NB4 (cell line): ENCODE data around the gene ELFN2.
A peak's percentile ranks its signal among the peaks of the same experiment; 100 is the strongest.

ENCODE experiments used
- DNase-seq: peaks from one replicate; pipeline ENCODE4 v3.0.0; 2010; ENCODE audit warnings: low read depth
- H3K4me3 ChIP-seq: one replicate; pipeline ENCODE4 v1.5.1; 2011; ENCODE audit warnings: mild to moderate bottlenecking, low read depth, low read length, moderate library complexity
- MAX ChIP-seq: IDR thresholded peaks from 2 replicates; pipeline ENCODE4 v1.6.1; 2011; ENCODE audit warnings: low read depth, low read length
- MYC ChIP-seq: IDR thresholded peaks from 2 replicates; pipeline ENCODE4 v1.6.1; 2011; ENCODE audit warnings: low read depth, low read length
- POLR2A ChIP-seq: IDR thresholded peaks from 2 replicates; pipeline ENCODE4 v1.6.1; 2011; ENCODE audit warnings: mild to moderate bottlenecking; ENCODE audit not compliant: insufficient read length; ENCODE audit errors: extremely low read depth
- TF ChIP-seq, protein P1 (sequence below): IDR thresholded peaks from one replicate; pipeline ENCODE4 v1.5.1; 2012; ENCODE audit warnings: low read depth, low read length

The ELFN2 gene

GRCh38 chr22:37455896-37456295 lies 28.6 kb upstream of the ELFN2 start:
- TF ChIP-seq, protein P1, sequence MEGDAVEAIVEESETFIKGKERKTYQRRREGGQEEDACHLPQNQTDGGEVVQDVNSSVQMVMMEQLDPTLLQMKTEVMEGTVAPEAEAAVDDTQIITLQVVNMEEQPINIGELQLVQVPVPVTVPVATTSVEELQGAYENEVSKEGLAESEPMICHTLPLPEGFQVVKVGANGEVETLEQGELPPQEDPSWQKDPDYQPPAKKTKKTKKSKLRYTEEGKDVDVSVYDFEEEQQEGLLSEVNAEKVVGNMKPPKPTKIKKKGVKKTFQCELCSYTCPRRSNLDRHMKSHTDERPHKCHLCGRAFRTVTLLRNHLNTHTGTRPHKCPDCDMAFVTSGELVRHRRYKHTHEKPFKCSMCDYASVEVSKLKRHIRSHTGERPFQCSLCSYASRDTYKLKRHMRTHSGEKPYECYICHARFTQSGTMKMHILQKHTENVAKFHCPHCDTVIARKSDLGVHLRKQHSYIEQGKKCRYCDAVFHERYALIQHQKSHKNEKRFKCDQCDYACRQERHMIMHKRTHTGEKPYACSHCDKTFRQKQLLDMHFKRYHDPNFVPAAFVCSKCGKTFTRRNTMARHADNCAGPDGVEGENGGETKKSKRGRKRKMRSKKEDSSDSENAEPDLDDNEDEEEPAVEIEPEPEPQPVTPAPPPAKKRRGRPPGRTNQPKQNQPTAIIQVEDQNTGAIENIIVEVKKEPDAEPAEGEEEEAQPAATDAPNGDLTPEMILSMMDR = no peak
- TF ChIP-seq MYC = no peak
- TF ChIP-seq POLR2A = no peak
- no peak for TF ChIP-seq MAX
- DNase-seq = no peak
- H3K4me3 ChIP-seq = no peak overlapping the region

DNA sequence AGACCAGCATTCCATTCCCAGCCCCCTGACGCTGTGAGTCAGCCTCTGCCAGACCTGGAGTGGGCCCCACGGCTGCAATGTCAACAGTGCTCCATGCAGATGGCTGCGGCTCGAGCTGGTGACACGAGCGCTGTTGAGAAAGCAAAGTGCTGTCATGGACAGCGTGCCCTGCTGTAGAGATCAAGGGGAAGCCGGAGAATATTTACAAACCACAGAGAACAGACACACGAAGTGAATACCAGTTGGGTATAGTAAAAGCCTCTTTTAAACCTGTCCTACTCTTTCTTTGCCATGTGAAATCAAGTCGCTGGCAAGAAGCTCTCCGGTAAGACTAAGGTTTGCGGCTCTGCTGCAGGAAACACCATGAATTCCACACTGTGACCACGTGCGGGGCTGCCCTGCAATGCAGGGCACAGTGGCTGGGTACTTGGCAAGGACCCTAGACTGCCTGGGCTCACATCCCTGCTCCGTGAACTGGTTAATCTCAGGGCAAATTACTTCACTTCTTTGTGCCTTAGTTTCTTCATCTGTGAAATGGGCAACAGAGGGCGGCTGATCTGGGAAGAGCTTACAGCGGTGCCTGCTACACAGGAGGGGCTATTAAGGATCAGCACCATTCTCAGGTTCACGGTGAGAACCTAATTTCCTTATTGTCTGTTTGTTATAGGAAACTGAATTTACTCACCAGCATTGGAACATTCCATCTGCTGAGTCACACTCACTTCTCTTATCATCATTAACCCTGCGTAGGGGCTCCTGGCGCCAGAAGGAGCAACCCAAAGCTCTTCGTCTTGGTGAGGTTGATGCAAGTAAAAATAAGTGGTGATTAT lies 27.8 kb upstream of the ELFN2 start:
- no peak overlapping the region for H3K4me3 ChIP-seq
- DNase-seq = peak; percentile 55
- TF ChIP-seq, protein P1 = no peak
- TF ChIP-seq MYC (no peak), POLR2A (no peak), MAX (no peak)

DNA sequence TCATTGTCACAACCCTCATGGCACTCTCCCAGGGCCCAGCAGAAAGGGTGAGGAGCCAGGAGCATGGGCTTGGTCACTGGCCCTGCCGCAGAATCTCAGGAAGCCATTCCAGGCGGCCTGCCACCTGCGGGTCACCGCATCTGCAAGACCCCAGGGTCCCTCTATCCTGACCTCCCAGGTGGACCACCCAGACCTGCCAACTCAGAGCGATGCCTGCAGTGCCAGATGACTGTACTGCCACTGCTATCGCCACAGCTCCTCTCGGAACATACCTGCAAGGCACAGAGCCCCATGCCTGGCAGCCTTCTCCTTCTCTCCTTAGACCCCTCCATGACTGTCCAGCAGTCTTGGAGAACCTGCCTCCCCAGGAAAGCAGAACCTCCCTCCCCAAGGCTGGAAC lies 26.4 kb upstream of the ELFN2 start:
- no peak overlapping the region for H3K4me3 ChIP-seq
- TF ChIP-seq POLR2A (no peak), MYC (no peak)
- TF ChIP-seq, protein P1 = no peak
- DNase-seq = no peak

- DNase-seq = no peak
- TF ChIP-seq, protein P1 = no peak
- no peak for TF ChIP-seq MAX
- no peak for TF ChIP-seq MYC
- no peak for TF ChIP-seq POLR2A
- H3K4me3 ChIP-seq = no peak overlapping the region
Measured at GRCh38 chr22:37451218-37451617, 23.9 kb upstream of the ELFN2 start.

DNA sequence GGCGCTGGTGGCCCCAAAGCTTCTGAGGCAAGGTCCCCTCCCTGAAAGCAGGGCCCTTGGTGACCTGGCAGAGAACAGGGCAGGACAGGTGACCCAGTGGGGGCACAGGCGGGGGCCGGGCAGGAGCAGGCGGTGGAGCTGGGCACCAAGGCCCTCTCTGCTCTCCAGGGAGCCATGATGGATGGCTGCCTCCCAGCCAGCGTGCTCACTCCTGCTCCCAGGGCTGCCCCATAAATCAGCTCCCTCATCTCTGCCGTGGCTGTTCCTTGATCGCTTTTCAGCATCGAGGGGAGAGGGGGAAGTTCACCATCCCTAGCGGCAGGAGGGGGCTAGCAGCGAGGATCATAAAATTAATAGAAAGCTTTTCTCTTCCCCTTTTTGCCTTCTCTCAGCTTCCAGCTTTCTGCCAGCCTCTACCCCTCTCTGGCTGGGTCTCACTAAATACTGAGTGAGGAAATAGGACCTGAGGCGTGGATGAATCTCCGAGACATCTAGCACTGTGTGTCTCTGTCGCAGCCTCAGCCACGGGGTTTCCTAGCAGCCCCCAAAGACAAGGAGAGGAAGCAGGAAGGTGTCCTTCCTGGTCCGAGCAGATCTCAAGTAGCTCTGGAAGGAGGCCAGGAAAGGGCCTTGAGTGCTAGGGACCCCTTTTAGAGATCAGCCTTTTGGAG lies 22.2 kb upstream of the ELFN2 start:
- DNase-seq = peak; percentile 40
- TF ChIP-seq, protein P1 = no peak
- TF ChIP-seq POLR2A = no peak

More for the DNA sequence above, 22.2 kb upstream of the ELFN2 start:
- H3K4me3 ChIP-seq = no peak overlapping the region
